ENCODE measurements around the gene MYO7B. TPM values are rescaled to one million over a fixed set of nuclear protein-coding genes. Genes with fewer than 3 reads are reported as not detected.
"Not testable (repeated sequence)": the region's sequence is repeated elsewhere in the genome, so short reads cannot be mapped to it uniquely, and the experiment has no call there.

The MYO7B gene
- total and polyA plus RNA-seq, 8 donors = under 0.01 to 155 (median 0.48) TPM; not detected in 2

GRCh38 chr2:127527001-127527804, 8.3 kb upstream of the MYO7B start:
- H3K36me3 ChIP-seq = peaks cover 0 to 15% (median 13%) of the 10 kb centered on the region in 4 donors
- no peaks in the 10 kb centered on the region for H3K27me3 ChIP-seq
- H3K27ac ChIP-seq = peak overlapping the region; percentile 93 to 98 (median 97)
- TF ChIP-seq POLR2AphosphoS5 (IDR thresholded peaks at IDR 0.05) = no peak
- no peak for TF ChIP-seq EP300 (IDR thresholded peaks at IDR 0.05)
- TF ChIP-seq CTCF (IDR thresholded peaks at IDR 0.05) = no peak
- no peak for TF ChIP-seq POLR2A (IDR thresholded peaks at IDR 0.05)
- peak overlapping the region; percentile 81 to 92 (median 84) for H3K4me3 ChIP-seq
- intact Hi-C loops (cut with DNase I; ENCODE audit: low total_unique reads) = no loop called here
- peaks cover 9 to 35% (median 27%) of the 10 kb centered on the region in 4 donors for H3K4me1 ChIP-seq
- DNase-seq = peak in 1 of 2 donors; percentile 60
- no peaks in the 10 kb centered on the region for H3K9me3 ChIP-seq
- 15 to 20% (median 18%) methylated on average over 13 of the region's 13 CpGs for WGBS, 5 donors

- Histone ChIP-seq H3K27ac (no peak overlapping the region), H3K36me3 (peaks cover 0 to 3% (median under 1%) of the 10 kb centered on the region in 4 donors), H3K27me3 (no peaks in the 10 kb centered on the region), H3K4me1 (peaks cover 9 to 28% (median 27%) of the 10 kb centered on the region in 4 donors), H3K9me3 (no peaks in the 10 kb centered on the region), H3K4me3 (no peak overlapping the region)
- WGBS, 5 donors = 63 to 92% (median 69%) methylated on average over 3 to 4 of the region's 4 CpGs
- intact Hi-C loops (cut with DNase I; ENCODE audit: low total_unique reads) = no loop called here
- DNase-seq = no peak
- no peak for TF ChIP-seq CTCF (IDR thresholded peaks at IDR 0.05)
- no peak for TF ChIP-seq POLR2A (IDR thresholded peaks at IDR 0.05)
- TF ChIP-seq POLR2AphosphoS5 (IDR thresholded peaks at IDR 0.05) = no peak
- no peak for TF ChIP-seq EP300 (IDR thresholded peaks at IDR 0.05)
These were observed 7.0 kb upstream of the MYO7B start for GRCh38 chr2:127528487-127528886.

- peaks cover 9 to 22% (median 18%) of the 10 kb centered on the region in 4 donors for H3K4me1 ChIP-seq
- intact Hi-C loops (cut with DNase I; ENCODE audit: low total_unique reads); H3K27me3 ChIP-seq; H3K9me3 ChIP-seq; H3K27ac ChIP-seq; H3K4me3 ChIP-seq; H3K36me3 ChIP-seq; DNase-seq: not testable (repeated sequence)
- WGBS, 5 donors = 87 to 100% (median 93%) methylated on average over 2 of the region's 2 CpGs
These were observed 6.1 kb upstream of the MYO7B start for GRCh38 chr2:127529416-127529815.

GRCh38 chr2:127530245-127531140, 5.0 kb upstream of the MYO7B start:
- 82 to 87% (median 85%) methylated on average over 3 of the region's 3 CpGs for WGBS, 5 donors
- Histone ChIP-seq H3K36me3 (no peaks in the 10 kb centered on the region), H3K9me3 (no peaks in the 10 kb centered on the region), H3K27me3 (peaks cover 0 to 4% (median 0%) of the 10 kb centered on the region in 3 donors), H3K4me3 (no peak overlapping the region), H3K4me1 (peaks cover 0 to 11% (median 7%) of the 10 kb centered on the region in 4 donors), H3K27ac (no peak overlapping the region)
- TF ChIP-seq CTCF (IDR thresholded peaks at IDR 0.05) (no peak), EP300 (IDR thresholded peaks at IDR 0.05) (no peak), POLR2AphosphoS5 (IDR thresholded peaks at IDR 0.05) (no peak), POLR2A (IDR thresholded peaks at IDR 0.05) (no peak)
- DNase-seq = no peak
- intact Hi-C loops (cut with DNase I; ENCODE audit: low total_unique reads) = no loop called here

Data from stomach (tissue), 9 donors.